ENCODE results near the gene SYT11.
"Not testable (repeated sequence)": the region's sequence is repeated elsewhere in the genome, so short reads cannot be mapped to it uniquely, and the experiment has no call there.

The SYT11 gene

GRCh38 chr1:155834927-155835399 is 24.4 kb upstream of the SYT11 start:
- not testable (repeated sequence) for H3K9ac ChIP-seq (ENCODE audit: low read length); H3K4ac ChIP-seq (ENCODE audit: low read depth, low read length); H3K23ac ChIP-seq (ENCODE audit: low read length); H3K79me1 ChIP-seq (ENCODE audit: low read length); H3K9me3 ChIP-seq (ENCODE audit: insufficient read depth, low read depth, low read length); H3K4me2 ChIP-seq (ENCODE audit: low read length); DNase-seq; H2AFZ ChIP-seq (ENCODE audit: insufficient read depth, low read length, poor library complexity); H4K8ac ChIP-seq (ENCODE audit: low read depth, low read length); H2AK5ac ChIP-seq (ENCODE audit: low read length); H3K36me3 ChIP-seq (ENCODE audit: control insufficient read depth in 1 of 2, insufficient read depth in 2 of 2, low read length in 2 of 2); H2BK120ac ChIP-seq (ENCODE audit: insufficient read depth, low read length, poor library complexity); H2BK5ac ChIP-seq (ENCODE audit: low read depth, low read length, poor library complexity); H3K14ac ChIP-seq (ENCODE audit: low read length); H3K4me3 ChIP-seq (ENCODE audit: low read depth, low read length); H3K27me3 ChIP-seq (ENCODE audit: insufficient read depth, low read length); H3K18ac ChIP-seq (ENCODE audit: low read length); H3K79me2 ChIP-seq (ENCODE audit: control insufficient read depth, insufficient read depth, low read length, poor library complexity); H3K27ac ChIP-seq (ENCODE audit: low read depth, low read length); H3K4me1 ChIP-seq (ENCODE audit: control insufficient read depth in 1 of 2, insufficient read depth in 2 of 2, low read length in 2 of 2); H4K91ac ChIP-seq (ENCODE audit: low read depth, low read length); H2BK12ac ChIP-seq (ENCODE audit: low read length); H4K12ac ChIP-seq (ENCODE audit: low read depth, low read length)
- no CpG with 5 or more reads among the region's 9 CpGs for WGBS (ENCODE audit: extremely low coverage, insufficient coverage, insufficient read length)

GRCh38 chr1:155835548-155835947 is 23.8 kb upstream of the SYT11 start:
- Histone ChIP-seq H3K4me3 (ENCODE audit: low read depth, low read length) (no peak overlapping the region), H2AK5ac (ENCODE audit: low read length) (no peak overlapping the region), H2BK12ac (ENCODE audit: low read length) (no peak overlapping the region), H4K91ac (ENCODE audit: low read depth, low read length) (no peak overlapping the region), H3K27ac (ENCODE audit: low read depth, low read length) (no peak overlapping the region), H3K4me1 (ENCODE audit: control insufficient read depth in 1 of 2, insufficient read depth in 2 of 2, low read length in 2 of 2) (no peaks in the 10 kb centered on the region), H4K12ac (ENCODE audit: low read depth, low read length) (no peak overlapping the region), H2BK5ac (ENCODE audit: low read depth, low read length, poor library complexity) (no peak overlapping the region), H3K4ac (ENCODE audit: low read depth, low read length) (no peak overlapping the region), H3K18ac (ENCODE audit: low read length) (no peak overlapping the region), H3K4me2 (ENCODE audit: low read length) (no peak overlapping the region), H3K79me1 (ENCODE audit: low read length) (no peaks in the 10 kb centered on the region), H3K9ac (ENCODE audit: low read length) (no peak overlapping the region), H3K23ac (ENCODE audit: low read length) (no peak overlapping the region), H3K79me2 (ENCODE audit: control insufficient read depth, insufficient read depth, low read length, poor library complexity) (no peaks in the 10 kb centered on the region), H3K36me3 (ENCODE audit: control insufficient read depth in 1 of 2, insufficient read depth in 2 of 2, low read length in 2 of 2) (peaks cover 7 to 9% of the 10 kb centered on the region in 2 experiments), H2BK120ac (ENCODE audit: insufficient read depth, low read length, poor library complexity) (no peak overlapping the region), H4K8ac (ENCODE audit: low read depth, low read length) (no peak overlapping the region), H3K14ac (ENCODE audit: low read length) (no peak overlapping the region), H2AFZ (ENCODE audit: insufficient read depth, low read length, poor library complexity) (no peak overlapping the region), H3K27me3 (ENCODE audit: insufficient read depth, low read length) (no peaks in the 10 kb centered on the region), H3K9me3 (ENCODE audit: insufficient read depth, low read depth, low read length) (no peaks in the 10 kb centered on the region)
- no CpG with 5 or more reads among the region's 6 CpGs for WGBS (ENCODE audit: extremely low coverage, insufficient coverage, insufficient read length)
- DNase-seq = no peak

- H3K27ac ChIP-seq (ENCODE audit: low read depth, low read length) = no peak overlapping the region
Observed at GRCh38 chr1:155840386-155840785, 19.0 kb upstream of the SYT11 start.

GRCh38 chr1:155844860-155845421 is 14.4 kb upstream of the SYT11 start:
- Histone ChIP-seq H2BK12ac (ENCODE audit: low read length) (no peak overlapping the region), H3K23ac (ENCODE audit: low read length) (no peak overlapping the region), H3K9me3 (ENCODE audit: insufficient read depth, low read depth, low read length) (no peaks in the 10 kb centered on the region), H4K91ac (ENCODE audit: low read depth, low read length) (no peak overlapping the region), H3K79me1 (ENCODE audit: low read length) (no peaks in the 10 kb centered on the region), H3K4me1 (ENCODE audit: control insufficient read depth in 1 of 2, insufficient read depth in 2 of 2, low read length in 2 of 2) (no peaks in the 10 kb centered on the region), H4K12ac (ENCODE audit: low read depth, low read length) (no peak overlapping the region), H3K4me2 (ENCODE audit: low read length) (no peak overlapping the region), H2AK5ac (ENCODE audit: low read length) (no peak overlapping the region), H3K18ac (ENCODE audit: low read length) (no peak overlapping the region), H3K36me3 (ENCODE audit: control insufficient read depth in 1 of 2, insufficient read depth in 2 of 2, low read length in 2 of 2) (peaks cover 21 to 22% of the 10 kb centered on the region in 2 experiments), H3K79me2 (ENCODE audit: control insufficient read depth, insufficient read depth, low read length, poor library complexity) (peaks cover 2% of the 10 kb centered on the region), H3K4ac (ENCODE audit: low read depth, low read length) (no peak overlapping the region), H3K9ac (ENCODE audit: low read length) (no peak overlapping the region), H2BK120ac (ENCODE audit: insufficient read depth, low read length, poor library complexity) (no peak overlapping the region), H2BK5ac (ENCODE audit: low read depth, low read length, poor library complexity) (no peak overlapping the region), H3K14ac (ENCODE audit: low read length) (no peak overlapping the region), H3K27me3 (ENCODE audit: insufficient read depth, low read length) (no peaks in the 10 kb centered on the region), H4K8ac (ENCODE audit: low read depth, low read length) (no peak overlapping the region), H3K4me3 (ENCODE audit: low read depth, low read length) (no peak overlapping the region), H2AFZ (ENCODE audit: insufficient read depth, low read length, poor library complexity) (no peak overlapping the region), H3K27ac (ENCODE audit: low read depth, low read length) (no peak overlapping the region)
- WGBS (ENCODE audit: extremely low coverage, insufficient coverage, insufficient read length) = no CpG with 5 or more reads among the region's 1 CpG
- DNase-seq = no peak

More at GRCh38 chr1:155840386-155840785, 19.0 kb upstream of the SYT11 start:
- no peaks in the 10 kb centered on the region for H3K9me3 ChIP-seq (ENCODE audit: insufficient read depth, low read depth, low read length)
- H2AK5ac ChIP-seq (ENCODE audit: low read length) = no peak overlapping the region
- H3K4me1 ChIP-seq (ENCODE audit: control insufficient read depth in 1 of 2, insufficient read depth in 2 of 2, low read length in 2 of 2) = no peaks in the 10 kb centered on the region
- no peak overlapping the region for H2BK12ac ChIP-seq (ENCODE audit: low read length)
- H2AFZ ChIP-seq (ENCODE audit: insufficient read depth, low read length, poor library complexity) = no peak overlapping the region
- H3K4ac ChIP-seq (ENCODE audit: low read depth, low read length) = no peak overlapping the region
- no peak overlapping the region for H3K23ac ChIP-seq (ENCODE audit: low read length)
- H3K36me3 ChIP-seq (ENCODE audit: control insufficient read depth in 1 of 2, insufficient read depth in 2 of 2, low read length in 2 of 2) = peaks cover 11 to 17% of the 10 kb centered on the region in 2 experiments
- no peak overlapping the region for H3K18ac ChIP-seq (ENCODE audit: low read length)
- H3K4me3 ChIP-seq (ENCODE audit: low read depth, low read length) = no peak overlapping the region
- no peaks in the 10 kb centered on the region for H3K79me2 ChIP-seq (ENCODE audit: control insufficient read depth, insufficient read depth, low read length, poor library complexity)
- no peak overlapping the region for H2BK5ac ChIP-seq (ENCODE audit: low read depth, low read length, poor library complexity)
- WGBS (ENCODE audit: extremely low coverage, insufficient coverage, insufficient read length) = no CpG with 5 or more reads among the region's 5 CpGs
- no peak overlapping the region for H4K12ac ChIP-seq (ENCODE audit: low read depth, low read length)
- no peak overlapping the region for H3K14ac ChIP-seq (ENCODE audit: low read length)
- H3K9ac ChIP-seq (ENCODE audit: low read length) = no peak overlapping the region
- no peak overlapping the region for H4K8ac ChIP-seq (ENCODE audit: low read depth, low read length)
- H2BK120ac ChIP-seq (ENCODE audit: insufficient read depth, low read length, poor library complexity) = no peak overlapping the region
- no peak for DNase-seq
- H4K91ac ChIP-seq (ENCODE audit: low read depth, low read length) = no peak overlapping the region
- H3K4me2 ChIP-seq (ENCODE audit: low read length) = no peak overlapping the region
- no peaks in the 10 kb centered on the region for H3K79me1 ChIP-seq (ENCODE audit: low read length)
- H3K27me3 ChIP-seq (ENCODE audit: insufficient read depth, low read length) = no peaks in the 10 kb centered on the region

Data from trophoblast cell (in vitro differentiated cells and primary cell).